Astrocyte of the hippocampus (primary cell): ENCODE measurements around the gene SPATA16.
A peak's percentile ranks its signal among the peaks of the same experiment; 100 is the strongest.
"Not testable (repeated sequence)": the region's sequence is repeated elsewhere in the genome, so short reads cannot be mapped to it uniquely, and the experiment has no call there.

Source experiments
- DNase-seq: peaks from one replicate; pipeline ENCODE4 v3.0.0; 2011; ENCODE audit warnings: low read depth, low spot score

Gene SPATA16

GRCh38 chr3:173065543-173065981 lies 75.5 kb downstream of the SPATA16 start:
- peak; percentile 48 for DNase-seq

GRCh38 chr3:173064631-173065030 lies 76.4 kb downstream of the SPATA16 start:
- DNase-seq = no peak

GRCh38 chr3:173058229-173058628 lies 82.8 kb downstream of the SPATA16 start:
- no peak for DNase-seq

GRCh38 chr3:173055228-173055933 lies 85.7 kb downstream of the SPATA16 start:
- no peak for DNase-seq

- DNase-seq = no peak
Measured at GRCh38 chr3:173049360-173049759, 91.7 kb downstream of the SPATA16 start.

- peak; percentile 15 for DNase-seq
Measured at GRCh38 chr3:173045770-173046382, 95.2 kb downstream of the SPATA16 start.

GRCh38 chr3:173044998-173045397 lies 96.0 kb downstream of the SPATA16 start:
- DNase-seq = no peak

GRCh38 chr3:173043757-173044156 lies 97.3 kb downstream of the SPATA16 start:
- no peak for DNase-seq

- DNase-seq = no peak
Measured at GRCh38 chr3:173038484-173038871, 102.6 kb downstream of the SPATA16 start.

GRCh38 chr3:173037840-173038483 lies 103.1 kb downstream of the SPATA16 start:
- DNase-seq = no peak

- DNase-seq = no peak
Measured at GRCh38 chr3:173030273-173030672, 110.8 kb downstream of the SPATA16 start.

GRCh38 chr3:173028351-173028750 lies 112.7 kb downstream of the SPATA16 start:
- DNase-seq = no peak

- DNase-seq = no peak
Measured at GRCh38 chr3:173027429-173027828, 113.6 kb downstream of the SPATA16 start.

- no peak for DNase-seq
Measured at GRCh38 chr3:173025941-173026340, 115.1 kb downstream of the SPATA16 start.

GRCh38 chr3:173021547-173022185 lies 119.4 kb downstream of the SPATA16 start:
- DNase-seq = no peak

GRCh38 chr3:173020128-173020527 lies 120.9 kb downstream of the SPATA16 start:
- not testable (repeated sequence) for DNase-seq

- no peak for DNase-seq
Measured at GRCh38 chr3:173019378-173019777, 121.7 kb downstream of the SPATA16 start.

- DNase-seq = no peak
Measured at GRCh38 chr3:173018758-173019157, 122.3 kb downstream of the SPATA16 start.

GRCh38 chr3:173013219-173013832 lies 127.7 kb downstream of the SPATA16 start:
- no peak for DNase-seq

GRCh38 chr3:173009410-173009809 lies 131.6 kb downstream of the SPATA16 start:
- DNase-seq = no peak

GRCh38 chr3:173008978-173009377 lies 132.1 kb downstream of the SPATA16 start:
- no peak for DNase-seq
